GM21381 (cell line): ENCODE data around the gene KCNK13.
"Not testable (repeated sequence)": the region's sequence is repeated elsewhere in the genome, so short reads cannot be mapped to it uniquely, and the experiment has no call there.

ENCODE experiments used
- ATAC-seq: cut with Tn5 transposase; IDR thresholded peaks from one replicate; pipeline ENCODE4 v1.9.1; 2021; ENCODE audit warnings: mild to moderate bottlenecking, moderate library complexity; ENCODE audit not compliant: unreplicated experiment

KCNK13 gene

GRCh38 chr14:90191154-90191553, 129.4 kb downstream of the KCNK13 start:
- ATAC-seq, result no peak

DNA sequence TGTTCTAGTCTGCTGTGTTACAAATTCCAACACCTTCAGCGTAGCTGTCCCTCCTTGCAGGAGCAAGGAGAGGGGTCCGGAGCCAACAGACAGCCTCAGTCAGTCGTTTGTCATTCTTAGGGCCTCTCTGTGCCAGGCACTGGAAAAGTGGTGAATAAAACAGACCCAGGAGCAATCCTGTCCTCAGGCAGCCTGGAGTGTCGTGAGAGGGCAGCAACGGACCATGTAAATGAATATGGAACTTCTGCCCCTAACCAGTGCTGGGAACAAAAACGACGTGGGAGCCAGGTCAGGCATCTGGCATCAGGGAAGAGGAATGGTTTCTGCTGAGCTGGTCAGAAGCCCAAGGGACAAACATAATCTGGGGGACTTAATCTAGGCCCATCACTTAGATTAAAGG, 129.8 kb downstream of the KCNK13 start:
- ATAC-seq, result no peak

- no peak for ATAC-seq
These were observed 132.1 kb downstream of the KCNK13 start for GRCh38 chr14:90193925-90194324.

- no peak for ATAC-seq
These were observed 132.9 kb downstream of the KCNK13 start for GRCh38 chr14:90194706-90195105.

- ATAC-seq, result no peak
These were observed 136.8 kb downstream of the KCNK13 start for GRCh38 chr14:90198541-90199060.

GRCh38 chr14:90200546-90200945, 138.8 kb downstream of the KCNK13 start:
- ATAC-seq, result not testable (repeated sequence)

DNA sequence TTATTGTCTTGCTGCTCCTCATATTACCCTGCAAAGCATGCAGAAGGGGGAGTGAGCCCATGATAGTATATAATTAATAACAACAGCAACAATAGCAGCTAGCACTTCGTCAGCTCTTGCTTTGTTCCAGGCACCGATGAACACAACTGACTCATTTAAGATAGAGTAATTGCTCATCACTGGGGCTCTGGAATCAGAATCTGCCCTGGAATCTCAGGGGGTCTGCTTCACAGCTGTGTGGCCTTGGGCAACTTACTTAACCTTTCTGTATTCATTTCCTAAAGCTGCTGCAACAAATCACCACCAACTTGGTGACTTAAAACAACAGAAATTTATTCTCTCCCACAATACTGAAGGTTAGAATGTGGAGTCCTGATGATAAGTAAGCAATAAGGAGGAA, 139.6 kb downstream of the KCNK13 start:
- no peak for ATAC-seq

DNA sequence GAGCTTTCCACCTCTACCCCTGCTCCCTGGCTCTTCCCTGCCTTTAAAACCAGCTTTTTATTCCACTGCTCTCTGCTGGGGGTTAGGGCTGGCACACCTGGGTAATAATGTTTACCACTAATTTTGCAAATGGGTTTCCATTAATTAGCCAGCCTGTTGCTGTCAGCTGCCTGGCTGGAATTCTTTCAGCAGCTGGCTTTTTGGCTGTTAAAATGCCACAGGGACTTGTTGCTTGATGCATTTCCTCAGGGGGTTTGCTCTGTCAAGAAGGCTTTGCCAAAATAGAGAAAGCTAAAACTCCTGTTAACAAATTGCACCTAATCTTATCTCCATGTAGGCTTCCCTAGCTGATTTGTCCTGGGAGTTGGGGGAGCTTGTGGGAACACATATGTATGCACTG, 142.7 kb downstream of the KCNK13 start:
- no peak for ATAC-seq

- ATAC-seq, result no peak
These were observed 151.4 kb downstream of the KCNK13 start for GRCh38 chr14:90213099-90213748.

GRCh38 chr14:90228478-90228877, 166.7 kb downstream of the KCNK13 start:
- no peak for ATAC-seq

DNA sequence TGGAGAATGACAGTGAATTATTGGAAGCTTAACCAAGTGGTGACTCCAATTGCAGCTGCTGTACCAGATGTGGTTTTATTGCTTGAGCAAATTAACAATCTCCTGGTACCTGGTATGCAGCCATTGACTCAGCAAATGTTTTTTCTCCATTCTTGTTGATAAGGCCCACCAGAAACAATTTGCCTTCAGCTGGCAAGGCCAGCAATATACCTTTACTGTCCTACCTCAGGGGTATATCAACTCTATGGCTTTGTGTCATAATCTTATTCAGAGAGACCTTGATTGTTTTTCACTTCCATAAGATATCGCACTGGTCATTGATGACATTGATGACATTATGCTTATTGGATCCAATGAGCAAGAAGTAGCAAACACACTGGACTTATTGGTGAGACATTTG, 168.1 kb downstream of the KCNK13 start:
- not testable (repeated sequence) for ATAC-seq
